Neutrophil (primary cell): ENCODE measurements around the gene SLIT3.
"Not testable (repeated sequence)": the region's sequence is repeated elsewhere in the genome, so short reads cannot be mapped to it uniquely, and the experiment has no call there.

Experiments
- H3K27ac ChIP-seq: fragments of 200-600 bp; sonication (generic); 2 replicates; pipeline ENCODE4 v1.5.1; 2016; ENCODE audit warnings: mild to moderate bottlenecking, moderate library complexity
- H3K27me3 ChIP-seq: fragments of 200-600 bp; sonication (generic); 2 replicates; pipeline ENCODE4 v1.6.0; 2016; ENCODE audit warnings: mild to moderate bottlenecking
- H3K36me3 ChIP-seq: fragments of 200-600 bp; sonication (generic); 2 replicates; pipeline ENCODE4 v1.5.1; 2017
- H3K4me1 ChIP-seq, 2 experiments: fragments of 200-600 bp in 1 of 2; sonication (generic) in 1 of 2; 1 replicate in 1 of 2; 2 replicates in 1 of 2; pipeline versions ENCODE4 v1.5.1 to v1.6.1; 2013 to 2016; ENCODE audit warnings: low read depth in 1 of 2, low read length in 1 of 2, mild to moderate bottlenecking in 1 of 2, moderate library complexity in 1 of 2; ENCODE audit not compliant: control insufficient read depth in 1 of 2, insufficient read depth in 1 of 2
- H3K4me3 ChIP-seq, 2 experiments: fragments of 200-600 bp in 1 of 2; sonication (generic) in 1 of 2; 1 replicate in 1 of 2; 2 replicates in 1 of 2; pipeline ENCODE4 v1.5.1; 2013 to 2016; ENCODE audit warnings: low read depth in 1 of 2, low read length in 1 of 2, mild to moderate bottlenecking in 1 of 2, moderate library complexity in 1 of 2
- H3K9me3 ChIP-seq: fragments of 200-600 bp; sonication (generic); 2 replicates; pipeline ENCODE4 v1.5.1; 2016
- CTCF ChIP-seq: fragments of 200-600 bp; sonication (generic); IDR thresholded peaks from 2 replicates; pipeline ENCODE4 v1.5.1; 2016; ENCODE audit warnings: antibody characterized with exemption

SLIT3 gene

GRCh38 chr5:169112016-169112415 is 188.9 kb downstream of the SLIT3 start:
- Histone ChIP-seq H3K27ac (no peak overlapping the region), H3K4me1 (no peaks in the 10 kb centered on the region), H3K9me3 (no peaks in the 10 kb centered on the region), H3K36me3 (no peaks in the 10 kb centered on the region), H3K27me3 (no peaks in the 10 kb centered on the region), H3K4me3 (no peak overlapping the region)
- TF ChIP-seq CTCF, result no peak

- Histone ChIP-seq H3K27me3 (no peaks in the 10 kb centered on the region), H3K4me3 (no peak overlapping the region), H3K36me3 (no peaks in the 10 kb centered on the region), H3K27ac (no peak overlapping the region), H3K4me1 (no peaks in the 10 kb centered on the region), H3K9me3 (no peaks in the 10 kb centered on the region)
- TF ChIP-seq CTCF, result no peak
Measured at GRCh38 chr5:169106911-169107706, 193.8 kb downstream of the SLIT3 start.

DNA sequence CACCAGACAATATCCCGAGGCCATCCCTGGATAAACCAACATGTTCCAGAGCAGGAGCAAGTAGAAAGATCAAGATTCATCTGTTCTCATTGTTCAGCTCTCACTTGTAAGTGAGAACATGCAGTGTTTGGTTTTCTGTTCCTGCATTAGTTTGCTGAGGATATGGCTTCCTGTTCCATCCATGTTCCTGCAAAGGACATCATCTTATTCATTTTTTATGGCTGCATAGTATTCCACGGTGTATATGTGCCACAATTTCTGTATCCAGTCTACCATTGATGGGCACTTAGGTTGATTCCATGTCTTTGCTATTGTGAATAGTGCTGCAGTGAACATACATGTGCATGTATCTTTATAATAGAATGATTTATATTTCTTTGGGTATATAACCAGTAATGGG is 195.4 kb downstream of the SLIT3 start:
- not testable (repeated sequence) for H3K4me3 ChIP-seq, H3K27me3 ChIP-seq, H3K4me1 ChIP-seq, H3K36me3 ChIP-seq, H3K27ac ChIP-seq, H3K9me3 ChIP-seq

- Histone ChIP-seq H3K27me3 (no peaks in the 10 kb centered on the region), H3K9me3 (no peaks in the 10 kb centered on the region), H3K4me3 (no peak overlapping the region), H3K36me3 (no peaks in the 10 kb centered on the region), H3K4me1 (no peaks in the 10 kb centered on the region), H3K27ac (no peak overlapping the region)
- no peak for TF ChIP-seq CTCF
Measured at GRCh38 chr5:169104937-169105494, 195.9 kb downstream of the SLIT3 start.

DNA sequence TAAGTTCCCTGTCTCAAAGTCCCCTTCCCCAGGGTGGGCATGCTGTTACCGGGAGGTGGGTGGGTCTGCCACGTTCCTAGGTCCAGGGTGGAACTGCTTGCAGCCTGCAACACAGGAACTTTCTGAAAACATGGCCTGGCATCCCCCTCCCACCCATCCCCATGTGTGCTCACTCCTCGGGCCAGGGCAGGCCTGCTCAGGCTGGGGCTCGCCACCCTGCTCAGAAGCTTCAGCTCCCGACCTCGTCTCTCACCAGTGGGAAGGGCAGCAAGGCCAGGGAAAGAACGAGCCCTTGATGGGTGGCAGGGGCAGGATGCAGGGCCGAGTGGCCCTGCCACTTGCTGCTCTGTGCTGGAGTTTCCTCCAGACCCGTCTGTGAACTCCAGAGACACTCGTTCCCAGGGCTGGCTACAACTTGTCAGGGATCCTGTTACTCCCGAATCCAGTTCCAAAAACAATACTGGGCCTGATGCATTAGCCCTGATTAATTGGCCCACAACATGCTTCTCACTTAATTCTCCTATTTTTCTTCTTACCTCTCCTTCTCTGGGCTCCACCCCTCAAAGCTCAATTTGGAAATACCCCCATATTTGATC is 197.3 kb downstream of the SLIT3 start:
- no peak overlapping the region for H3K4me3 ChIP-seq
- H3K27ac ChIP-seq, result no peak overlapping the region
- H3K36me3 ChIP-seq, result no peaks in the 10 kb centered on the region
- H3K9me3 ChIP-seq, result no peaks in the 10 kb centered on the region
- H3K4me1 ChIP-seq, result no peaks in the 10 kb centered on the region
- no peaks in the 10 kb centered on the region for H3K27me3 ChIP-seq
- no peak for TF ChIP-seq CTCF

GRCh38 chr5:169101966-169102365 is 199.0 kb downstream of the SLIT3 start:
- TF ChIP-seq CTCF, result no peak
- H3K27ac ChIP-seq, result no peak overlapping the region
- no peaks in the 10 kb centered on the region for H3K4me1 ChIP-seq
- H3K9me3 ChIP-seq, result no peaks in the 10 kb centered on the region
- H3K27me3 ChIP-seq, result no peaks in the 10 kb centered on the region
- H3K36me3 ChIP-seq, result no peaks in the 10 kb centered on the region
- H3K4me3 ChIP-seq, result no peak overlapping the region
